ENCODE measurements around the gene CEP83.

Gene CEP83

GRCh38 chr12:94266796-94267536 is 192.7 kb downstream of the CEP83 start:
- no peak for DNase-seq (ENCODE audit: low read depth)

- no peak for DNase-seq (ENCODE audit: low read depth)
These were observed 193.5 kb downstream of the CEP83 start for GRCh38 chr12:94265966-94266745.

GRCh38 chr12:94265539-94265938 is 194.1 kb downstream of the CEP83 start:
- no peak for DNase-seq (ENCODE audit: low read depth)

- DNase-seq (ENCODE audit: low read depth), result no peak
These were observed 194.8 kb downstream of the CEP83 start for GRCh38 chr12:94264736-94265485.

GRCh38 chr12:94263905-94264561 is 195.6 kb downstream of the CEP83 start:
- no peak for DNase-seq (ENCODE audit: low read depth)

GRCh38 chr12:94263011-94263811 is 196.5 kb downstream of the CEP83 start:
- DNase-seq (ENCODE audit: low read depth), result peak; percentile 57

GRCh38 chr12:94262228-94263010 is 197.2 kb downstream of the CEP83 start:
- peak; percentile 61 for DNase-seq (ENCODE audit: low read depth)

- DNase-seq (ENCODE audit: low read depth), result no peak
These were observed 197.9 kb downstream of the CEP83 start for GRCh38 chr12:94261786-94262185.

GRCh38 chr12:94261119-94261518 is 198.5 kb downstream of the CEP83 start:
- no peak for DNase-seq (ENCODE audit: low read depth)

- no peak for DNase-seq (ENCODE audit: low read depth)
These were observed 198.9 kb downstream of the CEP83 start for GRCh38 chr12:94260717-94261116.

- no peak for DNase-seq (ENCODE audit: low read depth)
These were observed 199.7 kb downstream of the CEP83 start for GRCh38 chr12:94260017-94260416.

- DNase-seq (ENCODE audit: low read depth), result no peak
These were observed 201.1 kb downstream of the CEP83 start for GRCh38 chr12:94258593-94258992.
